Smooth muscle cell (in vitro differentiated cells): ENCODE data around the gene CPT1C. TPM values are rescaled to one million over a fixed set of nuclear protein-coding genes. Genes with fewer than 3 reads are reported as not detected.

Experiments used
- DNase-seq: peaks from one replicate; lab custom pipeline; 2025; ENCODE audit not compliant: unreplicated experiment; lab: John Stamatoyannopoulos, UW
- H2AFZ ChIP-seq: fragments of 200-600 bp; sonication (generic); 2 replicates; pipeline ENCODE4 v1.6.0; 2016; ENCODE audit warnings: antibody characterized with exemption, low read depth, mild to moderate bottlenecking
- H3F3A ChIP-seq: fragments of 200-600 bp; sonication (generic); 2 replicates; pipeline ENCODE4 v1.6.0; 2017; ENCODE audit warnings: antibody characterized with exemption, low read depth
- H3K27ac ChIP-seq: fragments of 200-600 bp; sonication (generic); 2 replicates; pipeline ENCODE4 v1.5.1; 2016; ENCODE audit warnings: low read depth, mild to moderate bottlenecking
- H3K27me3 ChIP-seq: fragments of 200-600 bp; sonication (generic); 2 replicates; pipeline ENCODE4 v1.6.1; 2016; ENCODE audit warnings: low read depth, mild to moderate bottlenecking
- H3K36me3 ChIP-seq: fragments of 200-600 bp; sonication (generic); 2 replicates; pipeline ENCODE4 v1.5.1; 2016; ENCODE audit warnings: low read depth
- H3K4me1 ChIP-seq: fragments of 200-600 bp; sonication (generic); 2 replicates; pipeline ENCODE4 v1.5.1; 2016; ENCODE audit warnings: low read depth
- H3K4me2 ChIP-seq: fragments of 200-600 bp; sonication (generic); 2 replicates; pipeline ENCODE4 v1.6.0; 2016; ENCODE audit warnings: mild to moderate bottlenecking
- H3K4me3 ChIP-seq: fragments of 200-600 bp; sonication (generic); 2 replicates; pipeline ENCODE4 v1.5.1; 2016; ENCODE audit warnings: mild to moderate bottlenecking
- H3K79me2 ChIP-seq: fragments of 200-600 bp; sonication (generic); 2 replicates; pipeline ENCODE4 v1.6.0; 2016; ENCODE audit warnings: low read depth, mild to moderate bottlenecking
- H3K9ac ChIP-seq: fragments of 200-600 bp; sonication (generic); 2 replicates; pipeline ENCODE4 v1.6.0; 2016; ENCODE audit warnings: low read depth
- H3K9me3 ChIP-seq: fragments of 200-600 bp; sonication (generic); replicated peaks from 2 replicates; pipeline ENCODE4 v1.5.1; 2016; ENCODE audit warnings: low read depth
- H4K20me1 ChIP-seq: fragments of 200-600 bp; sonication (generic); 2 replicates; pipeline ENCODE4 v1.6.0; 2016; ENCODE audit warnings: low read depth
- WGBS: methylation state at CpG from one replicate; pipeline ENCODE4 v1.1.7; 2016; ENCODE audit warnings: low lambda C conversion rate; 5-methylcytosine and 5-hydroxymethylcytosine counted together
- polyA plus RNA-seq: library from polyadenylated mRNA; unstranded; fragments of >200 nt; fragmentation: Nextera tagmentation; extraction: Ambion mirVana; gene quantifications from 2 replicates; pipeline ENCODE4 v1.2.1, GENCODE V29; 2016
- total RNA-seq: library from RNA; depleted of rRNA; stranded (reverse); fragments of >200 nt; gene quantifications from 2 replicates; pipeline ENCODE4 v1.2.3, GENCODE V29; 2014
- TF ChIP-seq, protein P1 (sequence below): fragments of 200-600 bp; sonication (generic); IDR thresholded peaks from 2 replicates; pipeline ENCODE4 v1.5.1; 2017; ENCODE audit warnings: borderline replicate concordance, mild to moderate bottlenecking, antibody characterized with exemption; ENCODE audit not compliant: insufficient read depth, poor library complexity, severe bottlenecking

The CPT1C gene
- total and polyA plus RNA-seq, 2 experiments from 2014 or later = 19.7 to 20.0 TPM

DNA sequence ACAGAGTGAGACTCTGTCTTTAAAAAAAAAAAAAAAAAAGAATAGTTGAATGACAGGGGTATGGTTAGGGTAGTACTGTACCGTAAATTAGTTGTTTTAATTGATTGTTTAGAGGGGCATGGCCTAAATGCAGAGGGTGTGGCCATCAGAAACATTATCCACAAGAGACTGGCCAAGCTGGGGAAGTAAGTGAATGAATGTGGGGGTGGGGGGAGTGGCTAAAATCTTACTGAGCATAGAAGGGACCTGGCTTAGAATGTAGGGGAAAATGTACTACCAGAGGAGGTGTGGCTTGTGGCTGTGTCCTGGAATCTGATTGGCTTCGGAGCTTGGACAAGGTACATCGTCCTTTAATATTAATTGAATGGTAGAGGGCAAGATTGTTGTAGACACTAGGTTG, 21.4 kb upstream of the CPT1C start:
- Histone ChIP-seq H3K27ac (no peak overlapping the region), H3K27me3 (no peaks in the 10 kb centered on the region), H3F3A (peaks cover 8% of the 10 kb centered on the region), H3K36me3 (no peaks in the 10 kb centered on the region), H3K79me2 (peaks cover 7% of the 10 kb centered on the region), H3K4me1 (no peaks in the 10 kb centered on the region), H3K9me3 (no peaks in the 10 kb centered on the region), H3K4me2 (no peak overlapping the region), H3K4me3 (no peak overlapping the region), H4K20me1 (no peaks in the 10 kb centered on the region), H3K9ac (no peak overlapping the region), H2AFZ (no peak overlapping the region)
- 96% methylated on average over 3 of the region's 3 CpGs for WGBS
- TF ChIP-seq, protein P1, sequence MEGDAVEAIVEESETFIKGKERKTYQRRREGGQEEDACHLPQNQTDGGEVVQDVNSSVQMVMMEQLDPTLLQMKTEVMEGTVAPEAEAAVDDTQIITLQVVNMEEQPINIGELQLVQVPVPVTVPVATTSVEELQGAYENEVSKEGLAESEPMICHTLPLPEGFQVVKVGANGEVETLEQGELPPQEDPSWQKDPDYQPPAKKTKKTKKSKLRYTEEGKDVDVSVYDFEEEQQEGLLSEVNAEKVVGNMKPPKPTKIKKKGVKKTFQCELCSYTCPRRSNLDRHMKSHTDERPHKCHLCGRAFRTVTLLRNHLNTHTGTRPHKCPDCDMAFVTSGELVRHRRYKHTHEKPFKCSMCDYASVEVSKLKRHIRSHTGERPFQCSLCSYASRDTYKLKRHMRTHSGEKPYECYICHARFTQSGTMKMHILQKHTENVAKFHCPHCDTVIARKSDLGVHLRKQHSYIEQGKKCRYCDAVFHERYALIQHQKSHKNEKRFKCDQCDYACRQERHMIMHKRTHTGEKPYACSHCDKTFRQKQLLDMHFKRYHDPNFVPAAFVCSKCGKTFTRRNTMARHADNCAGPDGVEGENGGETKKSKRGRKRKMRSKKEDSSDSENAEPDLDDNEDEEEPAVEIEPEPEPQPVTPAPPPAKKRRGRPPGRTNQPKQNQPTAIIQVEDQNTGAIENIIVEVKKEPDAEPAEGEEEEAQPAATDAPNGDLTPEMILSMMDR = no peak
- no peak for DNase-seq

GRCh38 chr19:49672131-49672919, 18.6 kb upstream of the CPT1C start:
- Histone ChIP-seq H2AFZ (no peak overlapping the region), H3K4me3 (no peak overlapping the region), H3K27ac (no peak overlapping the region), H3K9me3 (no peaks in the 10 kb centered on the region), H4K20me1 (no peaks in the 10 kb centered on the region), H3K36me3 (no peaks in the 10 kb centered on the region), H3K4me2 (peak overlapping the region; percentile 56), H3K27me3 (no peaks in the 10 kb centered on the region), H3K9ac (no peak overlapping the region), H3K79me2 (peaks cover 2% of the 10 kb centered on the region), H3K4me1 (no peaks in the 10 kb centered on the region), H3F3A (peaks cover 18% of the 10 kb centered on the region)
- 29% methylated on average over 27 of the region's 28 CpGs for WGBS
- TF ChIP-seq, protein P1 = peak; percentile 92
- DNase-seq = peak; percentile 46

DNA sequence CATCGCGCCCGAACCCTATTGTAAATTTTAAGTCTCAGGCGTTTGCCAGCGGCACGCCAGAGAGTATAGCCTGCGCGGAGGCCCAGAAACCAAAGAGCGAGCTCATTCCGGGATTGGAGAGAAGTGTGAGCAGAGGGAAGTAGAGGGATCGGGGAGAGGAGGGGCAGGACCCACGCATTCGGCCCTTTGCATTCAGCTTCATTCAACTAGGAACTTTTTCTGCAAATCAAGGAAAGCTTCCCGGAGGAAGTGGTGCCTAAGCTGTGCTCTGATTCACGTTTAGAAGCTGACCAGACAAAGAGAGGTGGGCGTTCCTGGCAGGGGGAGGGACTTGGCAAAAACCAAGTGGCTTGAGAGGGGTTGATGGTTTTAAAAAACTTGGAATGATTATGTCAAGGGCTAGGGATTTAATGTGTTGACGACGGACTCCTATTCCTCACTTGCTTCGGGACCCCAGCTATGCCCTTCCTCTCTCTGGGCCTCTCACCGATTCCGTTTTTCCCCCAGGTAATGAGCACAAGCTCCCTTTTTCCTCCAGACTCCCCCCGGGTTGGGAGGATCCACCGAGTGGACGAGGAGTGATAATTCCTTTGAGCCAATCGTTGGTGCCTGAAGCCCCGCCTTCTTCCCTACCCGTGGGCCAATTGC, 14.7 kb upstream of the CPT1C start:
- TF ChIP-seq, protein P1 = no peak
- Histone ChIP-seq H3K9ac (peak overlapping the region; percentile 98), H2AFZ (peak overlapping the region; percentile 63), H3K4me1 (peaks cover 16% of the 10 kb centered on the region), H3K79me2 (peaks cover 42% of the 10 kb centered on the region), H3K9me3 (no peaks in the 10 kb centered on the region), H3K4me2 (peak overlapping the region; percentile 82), H3K4me3 (peak overlapping the region; percentile 57), H3K36me3 (no peaks in the 10 kb centered on the region), H4K20me1 (peaks cover 37% of the 10 kb centered on the region), H3K27ac (peak overlapping the region; percentile 98), H3F3A (peaks cover 32% of the 10 kb centered on the region), H3K27me3 (no peaks in the 10 kb centered on the region)
- DNase-seq = peak; percentile 69
- 2% methylated on average over 26 of the region's 27 CpGs for WGBS
